ENCODE results near the gene USP34.
"Not testable (repeated sequence)": the region's sequence is repeated elsewhere in the genome, so short reads cannot be mapped to it uniquely, and the experiment has no call there.

The USP34 gene

GRCh38 chr2:61470965-61471904 is at the start of gene USP34:
USP34 (minus strand) TSS chr2:61471087; CDS start chr2:61470692, 395 bp downstream.
- DNase-seq (ENCODE audit: low spot score): peak; percentile 96

GRCh38 chr2:61520261-61520660 is 49.4 kb upstream of the USP34 start:
- no peak for DNase-seq (ENCODE audit: low spot score)

GRCh38 chr2:61512768-61513398 is 42.0 kb upstream of the USP34 start:
- peak; percentile 33 for DNase-seq (ENCODE audit: low spot score)

- no peak for DNase-seq (ENCODE audit: low spot score)
Measured at GRCh38 chr2:61510674-61511671, 40.1 kb upstream of the USP34 start.

- no peak for DNase-seq (ENCODE audit: low spot score)
Measured at GRCh38 chr2:61504949-61505348, 34.1 kb upstream of the USP34 start.

GRCh38 chr2:61499060-61499459 is 28.2 kb upstream of the USP34 start:
- DNase-seq (ENCODE audit: low spot score): no peak

- no peak for DNase-seq (ENCODE audit: low spot score)
Measured at GRCh38 chr2:61493523-61493942, 22.6 kb upstream of the USP34 start.

- DNase-seq (ENCODE audit: low spot score): no peak
Measured at GRCh38 chr2:61492476-61492875, 21.6 kb upstream of the USP34 start.

GRCh38 chr2:61485281-61485680 is 14.4 kb upstream of the USP34 start:
- no peak for DNase-seq (ENCODE audit: low spot score)

GRCh38 chr2:61478086-61478485 is 7.2 kb upstream of the USP34 start:
- no peak for DNase-seq (ENCODE audit: low spot score)

GRCh38 chr2:61476929-61477589 is 6.2 kb upstream of the USP34 start:
- not testable (repeated sequence) for DNase-seq (ENCODE audit: low spot score)

GRCh38 chr2:61471905-61472805 is 1.3 kb upstream of the USP34 start:
- peak; percentile 68 for DNase-seq (ENCODE audit: low spot score)

GRCh38 chr2:61470122-61470951 is 550 bp downstream of the USP34 start:
- peak; percentile 63 for DNase-seq (ENCODE audit: low spot score)

GRCh38 chr2:61469424-61470121 is 1.3 kb downstream of the USP34 start:
- peak; percentile 27 for DNase-seq (ENCODE audit: low spot score)

GRCh38 chr2:61468231-61468630 is 2.7 kb downstream of the USP34 start:
- DNase-seq (ENCODE audit: low spot score): not testable (repeated sequence)

- no peak for DNase-seq (ENCODE audit: low spot score)
Measured at GRCh38 chr2:61465045-61465444, 5.8 kb downstream of the USP34 start.

- DNase-seq (ENCODE audit: low spot score): peak; percentile 81
Measured at GRCh38 chr2:61463769-61464475, 7.0 kb downstream of the USP34 start.

GRCh38 chr2:61461404-61461803 is 9.5 kb downstream of the USP34 start:
- no peak for DNase-seq (ENCODE audit: low spot score)
